Astrocyte (in vitro differentiated cells and primary cell): ENCODE results near the gene HOXB2. TPM values are rescaled to one million over a fixed set of nuclear protein-coding genes. Genes with fewer than 3 reads are reported as not detected.

Source experiments
- DNase-seq: peaks from one replicate; pipeline ENCODE4 v3.0.0-alpha.2; 2010; ENCODE audit warnings: low read depth
- FAIRE-seq: peaks from 2 replicates; lab custom pipeline; 2011; peaks lifted over from hg19 to GRCh38; lab: Jason Lieb, UNC
- H2AFZ ChIP-seq: 2 replicates; pipeline ENCODE4 v1.6.0; 2012; ENCODE audit warnings: low read depth, low read length, inconsistent platforms
- H3K27ac ChIP-seq: 2 replicates; pipeline ENCODE4 v1.5.1; 2011; ENCODE audit warnings: low read depth, low read length, inconsistent platforms
- H3K27me3 ChIP-seq: 2 replicates; pipeline ENCODE4 v1.6.0; 2011; ENCODE audit warnings: low read length, inconsistent platforms; ENCODE audit not compliant: insufficient read depth
- H3K36me3 ChIP-seq: 2 replicates; pipeline ENCODE4 v1.5.1; 2011; ENCODE audit warnings: low read length, inconsistent platforms; ENCODE audit not compliant: insufficient read depth
- H3K4me1 ChIP-seq: 2 replicates; pipeline ENCODE4 v1.5.1; 2011; ENCODE audit warnings: low read length, inconsistent platforms; ENCODE audit not compliant: insufficient read depth
- H3K4me2 ChIP-seq: 2 replicates; pipeline ENCODE4 v1.6.0; 2012; ENCODE audit warnings: low read length, inconsistent platforms
- H3K4me3 ChIP-seq: 2 replicates; pipeline ENCODE4 v1.5.1; 2011; ENCODE audit warnings: low read depth, mild to moderate bottlenecking, low read length, inconsistent platforms; ENCODE audit not compliant: insufficient read depth
- H3K79me2 ChIP-seq: 2 replicates; pipeline ENCODE4 v1.6.0; 2012; ENCODE audit warnings: mild to moderate bottlenecking, low read length, inconsistent platforms; ENCODE audit not compliant: insufficient read depth
- H3K9ac ChIP-seq: 2 replicates; pipeline ENCODE4 v1.6.0; 2012; ENCODE audit warnings: mild to moderate bottlenecking, low read length, inconsistent platforms
- H3K9me3 ChIP-seq: 2 replicates; pipeline ENCODE4 v1.5.1; 2012; ENCODE audit warnings: low read depth, mild to moderate bottlenecking, low read length, inconsistent platforms; ENCODE audit not compliant: insufficient read depth
- H4K20me1 ChIP-seq: 2 replicates; pipeline ENCODE4 v1.6.0; 2012; ENCODE audit warnings: low read length, inconsistent platforms; ENCODE audit not compliant: insufficient read depth
- H3K27ac Mint-ChIP-seq: one replicate; pipeline ENCODE4 v1.8.0; 2021; ENCODE audit warnings: mild to moderate bottlenecking, mixed read lengths; ENCODE audit not compliant: unreplicated experiment
- H3K27me3 Mint-ChIP-seq: one replicate; pipeline ENCODE4 v1.8.0; 2021; ENCODE audit warnings: low read depth, mixed read lengths; ENCODE audit not compliant: unreplicated experiment
- H3K36me3 Mint-ChIP-seq: one replicate; pipeline ENCODE4 v1.8.0; 2021; ENCODE audit warnings: low read depth, mixed read lengths; ENCODE audit not compliant: unreplicated experiment
- H3K4me1 Mint-ChIP-seq: one replicate; pipeline ENCODE4 v1.8.0; 2021; ENCODE audit warnings: low read depth, mixed read lengths; ENCODE audit not compliant: unreplicated experiment
- H3K4me3 Mint-ChIP-seq: one replicate; pipeline ENCODE4 v1.8.0; 2021; ENCODE audit warnings: mild to moderate bottlenecking, moderate library complexity, mixed read lengths; ENCODE audit not compliant: unreplicated experiment
- H3K9me3 Mint-ChIP-seq: one replicate; pipeline ENCODE4 v1.8.0; 2021; ENCODE audit warnings: mild to moderate bottlenecking, mixed read lengths; ENCODE audit not compliant: unreplicated experiment
- CTCF ChIP-seq: IDR thresholded peaks from 2 replicates; pipeline ENCODE4 v1.5.1; 2011; ENCODE audit warnings: low read depth, mild to moderate bottlenecking, inconsistent platforms, low read length, moderate library complexity; ENCODE audit not compliant: insufficient read depth
- EZH2 ChIP-seq: IDR thresholded peaks from 2 replicates; pipeline ENCODE4 v1.6.1; 2012; ENCODE audit warnings: mild to moderate bottlenecking, low read length, inconsistent platforms; ENCODE audit not compliant: insufficient read depth
- total RNA-seq: library from RNA; stranded (reverse); gene quantifications from 2 replicates; pipeline ENCODE4 v1.2.1, GENCODE V29; 2021

Gene HOXB2
- total RNA-seq, 1 donor from 2014 or later, result 0.41 TPM

GRCh38 chr17:48564188-48565021 lies 19.5 kb upstream of the HOXB2 start:
- Mint-ChIP-seq H3K36me3 (no peaks in the 10 kb centered on the region), H3K27me3 (peaks cover 45% of the 10 kb centered on the region), H3K4me3 (no peak overlapping the region), H3K4me1 (no peaks in the 10 kb centered on the region), H3K27ac (no peak overlapping the region), H3K9me3 (peaks cover 20% of the 10 kb centered on the region)
- Histone ChIP-seq H3K27me3 (peaks cover 85% of the 10 kb centered on the region), H3K9ac (peak overlapping the region; percentile 79), H3K4me2 (peak overlapping the region; percentile 86), H3K36me3 (no peaks in the 10 kb centered on the region), H4K20me1 (peaks cover 9% of the 10 kb centered on the region), H3K79me2 (peaks cover 94% of the 10 kb centered on the region), H2AFZ (no peak overlapping the region), H3K9me3 (no peaks in the 10 kb centered on the region), H3K27ac (peak overlapping the region; percentile 65), H3K4me1 (peaks cover 24% of the 10 kb centered on the region), H3K4me3 (peak overlapping the region; percentile 58)
- TF ChIP-seq CTCF, result no peak
- TF ChIP-seq EZH2, result no peak
- DNase-seq (no peak), FAIRE-seq (no peak)

GRCh38 chr17:48563867-48564187 lies 18.9 kb upstream of the HOXB2 start:
- H3K4me1 Mint-ChIP-seq, result no peaks in the 10 kb centered on the region
- Histone ChIP-seq H3K36me3 (no peaks in the 10 kb centered on the region), H3K4me1 (peaks cover 28% of the 10 kb centered on the region), H3K4me2 (peak overlapping the region; percentile 83), H3K4me3 (peak overlapping the region; percentile 58), H3K27me3 (peaks cover 86% of the 10 kb centered on the region), H3K9me3 (no peaks in the 10 kb centered on the region), H3K9ac (peak overlapping the region; percentile 79), H2AFZ (no peak overlapping the region), H3K27ac (peak overlapping the region; percentile 57), H4K20me1 (peaks cover 9% of the 10 kb centered on the region), H3K79me2 (peaks cover 95% of the 10 kb centered on the region)
- no peak overlapping the region for H3K27ac Mint-ChIP-seq
- H3K4me3 Mint-ChIP-seq, result no peak overlapping the region
- FAIRE-seq, result no peak
- peaks cover 18% of the 10 kb centered on the region for H3K9me3 Mint-ChIP-seq
- DNase-seq, result no peak
- H3K27me3 Mint-ChIP-seq, result peaks cover 51% of the 10 kb centered on the region
- no peak for TF ChIP-seq EZH2
- no peak for TF ChIP-seq CTCF
- no peaks in the 10 kb centered on the region for H3K36me3 Mint-ChIP-seq

- H3K4me1 Mint-ChIP-seq, result no peaks in the 10 kb centered on the region
- Histone ChIP-seq H3K4me3 (peak overlapping the region; percentile 58), H3K36me3 (no peaks in the 10 kb centered on the region), H3K4me1 (peaks cover 28% of the 10 kb centered on the region), H2AFZ (no peak overlapping the region), H4K20me1 (peaks cover 9% of the 10 kb centered on the region), H3K27ac (peak overlapping the region; percentile 57), H3K27me3 (peaks cover 86% of the 10 kb centered on the region), H3K9me3 (no peaks in the 10 kb centered on the region), H3K4me2 (peak overlapping the region; percentile 83), H3K9ac (peak overlapping the region; percentile 79), H3K79me2 (peaks cover 95% of the 10 kb centered on the region)
- H3K36me3 Mint-ChIP-seq, result peaks cover 2% of the 10 kb centered on the region
- no peak for FAIRE-seq
- peaks cover 18% of the 10 kb centered on the region for H3K9me3 Mint-ChIP-seq
- peaks cover 55% of the 10 kb centered on the region for H3K27me3 Mint-ChIP-seq
- H3K27ac Mint-ChIP-seq, result no peak overlapping the region
- H3K4me3 Mint-ChIP-seq, result no peak overlapping the region
- DNase-seq, result no peak
- TF ChIP-seq EZH2 (no peak), CTCF (no peak)
Measured at GRCh38 chr17:48563385-48563838, 18.5 kb upstream of the HOXB2 start.
